ENCODE measurements around the gene GAK.

The GAK gene

GRCh38 chr4:851701-852430 lies 80.2 kb downstream of the GAK start:
- no peak for DNase-seq (ENCODE audit: low read depth in 3 of 3, low spot score in 1 of 3)

- no peak for DNase-seq (ENCODE audit: low read depth in 3 of 3, low spot score in 1 of 3)
Observed at GRCh38 chr4:850323-850945, 81.7 kb downstream of the GAK start.

DNA sequence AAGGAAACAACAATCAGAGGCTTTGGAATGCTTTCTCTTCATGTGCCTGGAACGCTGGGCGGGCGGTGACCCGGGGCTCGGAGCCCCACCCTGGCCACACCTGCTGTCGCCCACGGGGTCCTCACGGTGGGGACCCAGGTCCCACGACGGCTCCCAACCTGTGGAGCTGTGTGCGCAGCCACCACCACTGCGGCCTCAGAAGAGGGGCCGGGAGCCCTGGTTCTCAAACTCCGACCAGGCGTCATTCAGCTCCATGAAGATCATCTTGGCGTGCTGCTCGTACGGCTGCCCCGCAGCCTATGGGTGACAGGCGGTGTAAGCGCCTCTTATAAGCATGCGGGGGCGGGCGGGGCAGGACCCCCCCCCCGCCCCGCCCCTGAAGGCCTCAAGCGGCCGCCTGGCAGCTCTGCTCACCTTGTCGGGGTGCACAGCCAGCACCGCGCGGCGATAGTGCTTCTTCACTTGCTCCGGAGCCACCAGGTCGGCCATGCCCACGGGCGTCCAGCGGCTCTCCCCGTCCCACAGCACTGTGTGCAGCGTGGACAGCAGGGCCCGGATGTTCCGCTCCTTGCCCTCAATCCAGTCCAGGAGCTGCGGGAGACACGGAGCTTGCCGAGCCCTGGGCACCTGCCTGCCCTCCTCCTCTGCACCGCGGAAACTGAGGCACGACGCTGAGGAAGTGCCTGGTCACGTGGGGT lies 82.5 kb downstream of the GAK start:
- no peak for DNase-seq (ENCODE audit: low read depth in 3 of 3, low spot score in 1 of 3)

DNA sequence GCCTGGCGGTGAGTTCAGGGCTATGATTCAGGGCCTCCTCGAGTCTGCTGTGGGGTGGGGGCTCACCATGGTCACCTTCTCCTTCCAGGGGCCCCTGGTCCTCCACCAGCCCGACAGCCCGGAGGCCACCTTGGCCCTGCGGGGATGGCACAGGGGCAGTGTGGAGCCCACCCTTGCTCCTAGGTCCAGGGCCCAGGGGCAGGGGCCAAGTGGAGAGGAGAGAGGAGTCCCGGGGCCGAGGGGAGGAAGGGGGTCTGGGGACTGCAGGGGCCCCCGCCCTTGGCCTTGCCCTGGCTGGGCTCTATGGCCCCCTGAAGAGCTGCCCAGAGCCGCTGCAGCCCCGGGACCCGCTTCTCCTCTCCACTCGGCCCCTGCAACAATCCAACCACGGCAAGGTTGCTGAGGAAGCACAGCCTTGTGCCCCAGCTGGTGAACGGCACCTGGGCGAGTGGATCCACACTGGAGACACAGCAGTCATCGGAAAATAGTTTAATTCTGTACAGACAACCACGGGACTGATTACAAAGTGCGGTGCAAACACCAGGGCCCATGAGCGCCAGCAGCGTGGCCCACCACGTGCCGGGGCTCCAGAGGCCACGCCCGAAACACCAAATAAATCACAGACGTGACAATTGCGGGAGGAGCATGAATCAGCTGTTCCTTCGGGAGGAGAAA lies 83.2 kb downstream of the GAK start:
- DNase-seq (ENCODE audit: low read depth in 3 of 3, low spot score in 1 of 3) = no peak

DNA sequence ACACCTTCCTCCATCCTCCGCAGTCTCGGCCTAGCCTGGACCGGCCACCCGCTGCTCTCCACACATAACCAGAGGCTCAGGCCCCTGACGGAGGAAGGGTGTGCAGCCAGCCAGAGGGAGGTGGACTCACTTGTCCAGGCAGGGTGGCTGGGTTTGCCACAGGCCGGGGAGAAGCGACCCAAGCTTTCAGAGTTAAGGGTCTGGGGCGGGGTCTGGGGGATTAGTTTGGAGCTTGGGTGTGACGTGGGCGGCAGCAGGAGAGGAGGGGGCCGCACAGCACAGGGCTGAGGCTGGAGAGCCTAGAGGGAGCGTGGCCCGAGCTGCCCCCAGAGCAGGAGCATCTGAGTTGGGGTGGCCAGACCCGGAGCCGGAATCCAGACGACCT lies 83.8 kb downstream of the GAK start:
- no peak for DNase-seq (ENCODE audit: low read depth in 3 of 3, low spot score in 1 of 3)

DNA sequence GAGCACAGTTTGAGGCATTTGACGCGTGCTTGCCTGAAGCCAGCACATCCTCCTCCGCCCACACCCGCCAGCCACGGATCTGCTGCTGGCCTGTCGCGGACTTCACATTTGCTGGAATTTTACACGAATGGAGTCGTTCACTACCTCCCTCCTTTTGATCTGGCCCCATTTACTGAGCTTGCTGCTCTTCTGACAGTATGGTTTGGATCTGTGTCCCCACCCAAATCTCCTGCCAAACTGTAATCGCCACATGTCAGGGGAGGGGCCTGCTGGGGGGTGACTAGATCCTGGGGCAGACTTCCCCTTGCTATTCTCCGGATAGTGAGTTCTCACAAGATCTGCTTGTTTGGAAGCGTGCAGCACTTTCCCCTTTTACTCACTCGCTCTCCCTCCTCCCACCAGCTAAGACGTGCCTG lies 86.3 kb downstream of the GAK start:
- no peak for DNase-seq (ENCODE audit: low read depth in 3 of 3, low spot score in 1 of 3)

DNA sequence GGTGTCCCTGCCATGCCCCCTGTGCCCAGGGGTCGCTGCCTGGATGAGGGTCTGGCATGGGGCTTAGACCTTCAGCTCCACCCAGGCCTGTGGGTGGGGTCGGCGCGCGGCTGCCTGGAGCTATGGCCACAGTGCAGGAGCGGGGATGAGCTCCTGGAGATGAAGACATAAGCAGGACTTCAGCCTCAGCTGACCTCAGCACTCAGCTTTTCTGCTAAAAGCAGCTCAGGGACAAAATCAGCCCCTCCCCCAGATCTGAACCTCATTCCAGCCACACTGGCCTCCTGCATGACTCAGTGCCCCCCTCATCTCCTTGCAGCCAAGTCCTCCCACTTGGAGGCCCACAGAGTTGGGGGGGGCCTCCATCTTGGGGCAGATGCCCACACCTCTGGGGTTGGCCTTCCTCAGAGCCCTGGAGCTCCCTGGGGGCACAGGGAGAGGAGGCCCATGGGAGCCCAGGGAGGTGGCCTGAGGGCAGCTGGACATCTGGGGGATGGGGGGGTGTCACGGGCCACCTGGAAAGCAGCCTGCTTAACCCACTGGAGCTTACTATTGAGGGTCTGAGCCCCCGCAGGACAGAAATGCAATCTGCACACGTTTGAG lies 86.8 kb downstream of the GAK start:
- DNase-seq (ENCODE audit: low read depth in 3 of 3, low spot score in 1 of 3) = no peak

DNA sequence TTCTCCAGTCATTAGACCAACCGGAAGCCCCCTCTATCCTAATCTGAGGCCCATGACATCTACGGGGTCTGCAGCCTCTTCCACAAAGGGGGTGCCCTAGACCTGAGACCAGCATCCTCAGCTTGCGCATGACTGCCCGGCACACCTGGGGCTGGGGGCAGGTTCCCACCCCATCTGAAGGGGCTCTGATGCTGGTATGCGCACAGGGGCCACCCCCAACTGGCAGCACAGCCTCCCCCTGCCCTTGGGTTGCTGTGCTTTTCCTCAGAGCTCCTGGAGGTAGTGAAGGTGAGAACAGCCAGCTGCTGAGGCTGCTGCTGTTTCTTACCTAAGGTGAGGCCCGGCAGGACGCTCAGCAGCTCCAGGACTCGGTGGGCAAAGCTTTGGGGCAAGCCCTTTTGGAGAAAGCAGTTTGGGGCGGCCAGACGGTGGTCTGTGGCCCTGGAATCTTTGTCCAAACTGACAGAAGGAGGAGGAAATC lies 87.3 kb downstream of the GAK start:
- DNase-seq (ENCODE audit: low read depth in 3 of 3, low spot score in 1 of 3) = no peak

- no peak for DNase-seq (ENCODE audit: low read depth in 3 of 3, low spot score in 1 of 3)
Observed at GRCh38 chr4:839675-840443, 92.3 kb downstream of the GAK start.

DNA sequence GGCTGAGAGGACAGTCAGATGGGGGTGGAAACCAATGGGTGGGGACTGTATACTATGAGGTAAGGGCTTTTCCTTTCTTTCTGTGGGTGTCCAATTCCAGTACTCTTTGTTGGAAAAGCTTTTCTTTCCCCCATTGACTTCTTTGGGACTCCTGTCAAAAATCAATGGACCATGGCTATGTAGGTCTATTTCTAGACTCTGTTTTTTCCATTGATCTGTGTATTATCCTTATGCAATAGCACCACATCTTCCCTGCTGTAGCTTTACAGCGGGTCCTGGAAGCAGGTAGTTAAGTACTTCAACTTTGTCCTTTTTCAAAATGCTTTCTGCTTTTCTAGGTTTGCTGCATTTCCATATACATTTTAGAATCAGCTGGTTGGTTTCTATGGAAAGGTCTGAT lies 94.3 kb downstream of the GAK start:
- DNase-seq (ENCODE audit: low read depth in 3 of 3, low spot score in 1 of 3) = no peak

DNA sequence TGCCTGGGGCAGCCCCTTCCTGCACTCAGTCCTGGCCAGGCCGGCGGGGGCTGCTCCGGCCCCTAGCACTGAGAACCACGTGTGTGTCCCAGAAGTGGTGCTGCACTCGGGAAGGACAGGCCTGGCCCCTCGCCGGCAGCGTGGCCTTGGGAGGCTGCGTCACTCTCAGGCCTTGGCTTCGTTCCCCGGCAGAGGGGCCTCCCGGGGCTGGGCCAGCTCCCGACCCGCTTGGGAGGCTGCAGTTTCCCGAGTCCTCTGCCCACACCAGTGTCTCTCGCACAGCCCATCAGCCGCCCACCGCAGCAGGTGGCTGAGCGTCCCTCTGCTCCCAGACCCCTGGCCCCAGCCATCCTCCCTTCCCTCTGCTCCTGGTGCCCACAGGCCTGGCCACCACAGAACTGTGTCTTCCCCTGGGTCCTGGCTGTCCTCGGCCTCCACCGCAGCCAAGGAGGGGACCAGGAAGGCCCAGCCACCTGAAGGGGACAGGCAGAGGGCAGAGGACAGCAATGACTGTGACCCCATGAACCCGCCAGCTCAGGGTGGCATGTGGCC lies 95.3 kb downstream of the GAK start:
- no peak for DNase-seq (ENCODE audit: low read depth in 3 of 3, low spot score in 1 of 3)

DNA sequence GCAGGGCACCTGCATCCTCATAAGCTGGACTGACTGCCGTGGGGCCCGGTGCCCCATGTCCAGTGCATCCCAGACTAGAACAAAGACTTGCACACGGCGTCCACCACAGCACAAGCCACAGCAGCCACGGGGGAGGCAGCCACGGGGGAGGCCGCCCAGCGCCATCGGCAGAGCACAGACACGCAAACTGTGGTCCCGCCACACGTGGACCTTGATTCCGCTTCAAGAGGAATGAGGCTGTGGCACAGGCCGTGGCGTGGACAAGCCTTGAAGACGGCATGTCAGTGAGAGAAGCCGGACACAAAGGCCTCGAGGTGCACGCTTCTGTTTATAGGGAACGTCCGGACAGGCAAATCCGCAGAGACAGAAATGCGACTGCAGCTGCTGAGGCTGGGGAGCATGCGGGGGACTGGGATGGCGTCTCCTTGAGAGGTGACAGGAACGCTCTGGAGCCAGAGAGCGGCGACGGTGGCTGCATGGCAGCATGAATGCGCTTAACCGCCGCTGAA lies 96.1 kb downstream of the GAK start:
- DNase-seq (ENCODE audit: low read depth in 3 of 3, low spot score in 1 of 3) = no peak

DNA sequence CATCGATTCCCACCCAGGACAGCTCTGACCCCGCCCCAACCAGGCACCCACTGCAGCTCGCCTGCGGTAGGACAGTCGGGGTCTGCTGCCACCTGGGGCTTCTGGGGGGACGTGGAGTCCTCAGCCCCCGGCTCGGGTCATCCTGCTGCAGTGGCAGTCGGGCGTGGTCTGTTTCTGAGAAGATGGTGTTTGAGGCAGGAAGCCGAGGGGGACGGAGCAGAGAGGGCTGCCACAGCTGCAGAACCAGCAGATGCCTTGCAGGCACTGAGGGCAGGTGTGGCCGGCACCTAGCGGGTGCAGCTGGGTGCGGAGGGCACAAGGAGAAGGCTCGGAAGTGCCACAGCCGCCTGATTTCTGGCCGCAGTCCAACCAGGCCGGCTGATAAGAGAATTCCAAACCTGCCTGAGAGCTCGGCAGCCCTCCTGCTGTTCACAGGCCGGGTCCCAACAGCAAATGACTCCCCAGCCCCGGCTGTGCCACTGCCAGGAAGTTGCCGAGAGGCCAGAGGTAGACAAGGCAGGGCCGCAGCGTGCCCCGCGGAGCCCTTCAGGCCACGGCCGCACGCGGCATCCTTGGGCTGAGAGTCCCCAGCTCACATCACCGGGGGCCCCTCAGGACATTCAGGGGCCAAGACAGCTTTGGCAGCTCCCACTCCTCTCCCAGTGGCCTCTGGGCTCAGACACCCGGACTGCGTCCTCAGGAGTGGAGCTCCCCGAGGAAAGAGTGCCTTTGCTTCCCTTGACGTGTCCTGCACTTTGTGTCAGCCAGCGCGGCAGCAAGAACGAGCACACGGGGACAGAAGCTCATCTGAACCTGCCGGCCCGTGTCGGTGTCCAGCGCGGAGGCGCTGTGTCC lies 96.7 kb downstream of the GAK start:
- no peak for DNase-seq (ENCODE audit: low read depth in 3 of 3, low spot score in 1 of 3)

DNA sequence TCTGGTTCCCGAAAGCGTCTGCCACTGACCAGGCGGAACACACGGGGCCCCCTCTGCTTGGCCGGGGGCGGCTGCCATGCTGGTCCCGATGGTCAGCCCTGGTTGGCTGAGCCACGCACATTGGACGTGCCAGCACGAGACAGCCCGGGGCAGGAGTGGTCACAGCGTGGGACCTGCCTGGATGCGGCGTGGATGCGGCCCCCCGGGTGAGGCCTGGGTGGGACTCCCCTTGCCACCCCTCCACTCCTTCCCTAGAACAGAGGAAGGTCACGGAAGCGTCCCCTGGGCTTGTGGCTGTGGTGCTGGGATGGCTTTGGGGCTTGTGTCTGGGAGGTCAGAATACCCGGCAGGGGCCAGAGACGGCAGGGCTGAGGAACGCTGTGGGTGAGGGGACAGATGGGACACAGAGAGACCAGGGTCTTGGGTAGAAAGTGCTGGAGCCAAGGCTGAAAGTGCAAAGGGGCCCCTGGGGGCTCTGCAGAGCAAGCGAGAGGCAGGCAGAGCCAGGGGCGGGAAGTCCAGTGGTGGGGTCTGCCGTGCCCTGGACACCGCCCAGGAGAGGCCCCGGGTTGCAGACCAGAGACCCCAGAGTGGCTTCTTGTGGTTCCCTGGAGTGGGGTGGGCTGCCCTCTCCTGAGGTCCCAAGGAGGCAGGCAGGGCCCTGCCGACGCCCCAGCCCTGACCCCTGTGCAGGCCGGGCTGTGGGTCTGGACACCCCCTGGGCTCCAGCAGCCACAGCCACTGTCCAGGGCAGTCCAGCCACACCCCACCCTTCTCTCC lies 97.6 kb downstream of the GAK start:
- DNase-seq (ENCODE audit: low read depth in 3 of 3, low spot score in 1 of 3) = no peak

- DNase-seq (ENCODE audit: low read depth in 3 of 3, low spot score in 1 of 3) = no peak
Observed at GRCh38 chr4:833731-834367, 98.3 kb downstream of the GAK start.

DNA sequence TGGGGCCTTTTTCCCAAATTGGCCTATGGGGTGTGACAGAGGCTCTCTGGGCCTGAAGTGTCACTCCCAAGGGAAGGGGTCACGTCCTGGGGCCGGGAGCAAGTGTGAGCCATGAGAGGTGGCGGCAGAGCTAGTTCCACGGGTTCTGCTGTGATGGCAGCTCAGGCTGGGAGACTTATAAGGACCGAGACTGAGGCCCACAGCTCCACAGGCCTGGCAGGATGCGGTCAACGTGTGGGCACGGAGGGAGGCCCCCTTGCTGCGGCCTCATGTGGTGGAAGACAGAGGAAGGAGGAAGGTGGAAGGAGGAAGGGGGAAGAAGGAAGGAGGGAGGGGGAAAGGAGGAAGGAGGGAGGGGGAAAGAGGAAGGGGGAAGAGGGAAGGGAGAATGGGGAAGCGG lies 99.0 kb downstream of the GAK start:
- DNase-seq (ENCODE audit: low read depth in 3 of 3, low spot score in 1 of 3) = no peak

- no peak for DNase-seq (ENCODE audit: low read depth in 3 of 3, low spot score in 1 of 3)
Observed at GRCh38 chr4:832536-832935, 99.6 kb downstream of the GAK start.

GRCh38 chr4:832108-832507 lies 100.0 kb downstream of the GAK start:
- no peak for DNase-seq (ENCODE audit: low read depth in 3 of 3, low spot score in 1 of 3)

Measured in stimulated activated CD4-positive, alpha-beta T cell treated with anti-CD3 and anti-CD28 coated beads, TNF-alpha, amount 100 ng/mL, for 1 hour (primary cell).